Gastroesophageal sphincter (tissue), 4 donors: ENCODE results near the gene ZBED5. TPM values are rescaled to one million over a fixed set of nuclear protein-coding genes. Genes with fewer than 3 reads are reported as not detected.

Experiments used
- total RNA-seq, 4 donors: library from RNA; depleted of rRNA; stranded (reverse); fragments of >200 nt; gene quantifications; one replicate each; pipeline ENCODE4 v1.1.0, GENCODE V29; 2016

The ZBED5 gene
- total RNA-seq, 4 donors from 2014 or later, result 26.0 to 57.3 (median 41.7) TPM

Other genes with a start within 250 kb of the ZBED5 start
- 100 to 1,000 TPM; 156 to 408 (median 278) TPM for gene IRAG1, start 164.3 kb downstream of the ZBED5 start, total RNA-seq
- gene CTR9, start 106.8 kb downstream of the ZBED5 start, total RNA-seq, result 10 to 100 TPM; 18.1 to 21.8 (median 20.9) TPM
- 100 to 1,000 TPM; 587 to 866 (median 665) TPM for gene EIF4G2, start 49.1 kb downstream of the ZBED5 start, total RNA-seq